Right atrium auricular region (tissue), 2 donors: Measurements from ENCODE around the gene STX16. TPM values are rescaled to one million over a fixed set of nuclear protein-coding genes. Genes with fewer than 3 reads are reported as not detected.

ENCODE experiments used
- DNase-seq: peaks from one replicate; pipeline ENCODE4 v3.0.0-alpha.2; 2019; ENCODE audit warnings: low spot score
- H3K27ac ChIP-seq, 2 donors: fragments of 200-600 bp; sonication (generic); 1 replicate in 1 of 2; 2 replicates in 1 of 2; pipeline ENCODE4 v1.5.1; 2016 to 2019
- H3K27me3 ChIP-seq, 2 donors: fragments of 200-600 bp; sonication (generic); one replicate each; pipeline versions ENCODE4 v1.5.1 to v1.6.0; 2017 to 2019
- H3K36me3 ChIP-seq: fragments of 200-600 bp; sonication (generic); one replicate; pipeline ENCODE4 v1.5.1; 2016
- H3K4me1 ChIP-seq, 2 donors: fragments of 200-600 bp; sonication (generic); one replicate each; pipeline versions ENCODE4 v1.5.1 to v1.6.0; 2017 to 2019
- H3K4me3 ChIP-seq, 2 donors: fragments of 200-600 bp; sonication (generic); 1 replicate in 1 of 2; 2 replicates in 1 of 2; pipeline ENCODE4 v1.5.1; 2017 to 2019; ENCODE audit warnings: mild to moderate bottlenecking in 1 of 2, moderate library complexity in 1 of 2
- H3K9me3 ChIP-seq, 2 donors: fragments of 200-600 bp; sonication (generic); one replicate each; pipeline ENCODE4 v1.5.1; 2019
- total RNA-seq, 2 donors: library from RNA; depleted of rRNA; stranded (reverse); fragments of >200 nt; gene quantifications; one replicate each; pipeline ENCODE4 v1.1.0, GENCODE V29; 2016
- TF ChIP-seq, protein P1 (sequence below), 2 donors: fragments of 200-600 bp; sonication (generic); IDR thresholded peaks; one replicate each; pipeline ENCODE4 v1.5.1; 2019; ENCODE audit warnings: antibody characterized with exemption in 2 of 2

The STX16 gene
- total RNA-seq, 2 donors from 2014 or later = 20.9 to 26.1 TPM

DNA sequence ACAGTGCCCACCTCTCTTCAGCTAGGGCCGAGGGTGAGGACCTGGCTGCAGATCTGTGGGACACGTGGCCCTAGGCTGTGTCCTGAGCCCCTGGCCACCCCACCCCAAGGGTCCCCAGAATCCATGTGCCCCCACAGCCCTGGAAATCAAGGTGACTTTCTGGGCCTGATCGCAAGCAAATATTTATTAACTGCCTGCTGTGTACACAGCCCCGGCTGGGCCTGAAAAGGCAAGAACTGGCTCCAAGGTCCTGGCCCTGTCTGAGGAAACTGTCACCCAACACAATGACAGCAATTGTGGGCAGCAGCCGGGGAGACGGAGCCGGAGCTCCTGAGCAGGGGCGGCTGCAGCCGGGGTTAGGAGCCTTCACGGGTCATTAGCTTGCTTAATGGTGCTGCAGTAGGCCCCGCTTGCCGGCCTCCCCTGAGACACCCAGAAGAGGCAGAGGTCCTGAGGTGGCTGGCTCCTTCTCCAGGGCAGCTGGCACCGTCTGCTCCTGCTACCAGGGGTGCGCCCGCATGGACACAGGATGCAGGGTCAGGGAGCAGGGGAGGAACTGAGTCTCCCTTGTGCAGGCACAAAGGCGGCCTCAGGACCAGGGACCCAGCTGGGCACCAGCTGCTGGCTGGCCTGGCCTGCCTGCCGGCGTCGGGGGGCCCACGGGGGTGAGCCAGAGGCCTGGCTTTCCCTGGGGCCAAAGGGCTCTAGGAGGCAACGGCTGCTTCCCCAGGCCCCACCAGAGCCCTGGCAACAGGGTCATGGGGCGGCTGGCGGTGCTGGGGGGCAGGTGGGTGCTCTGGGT is 65.6 kb downstream of the STX16 start:
- H3K27me3 ChIP-seq = no peaks in the 10 kb centered on the region
- TF ChIP-seq, protein P1, sequence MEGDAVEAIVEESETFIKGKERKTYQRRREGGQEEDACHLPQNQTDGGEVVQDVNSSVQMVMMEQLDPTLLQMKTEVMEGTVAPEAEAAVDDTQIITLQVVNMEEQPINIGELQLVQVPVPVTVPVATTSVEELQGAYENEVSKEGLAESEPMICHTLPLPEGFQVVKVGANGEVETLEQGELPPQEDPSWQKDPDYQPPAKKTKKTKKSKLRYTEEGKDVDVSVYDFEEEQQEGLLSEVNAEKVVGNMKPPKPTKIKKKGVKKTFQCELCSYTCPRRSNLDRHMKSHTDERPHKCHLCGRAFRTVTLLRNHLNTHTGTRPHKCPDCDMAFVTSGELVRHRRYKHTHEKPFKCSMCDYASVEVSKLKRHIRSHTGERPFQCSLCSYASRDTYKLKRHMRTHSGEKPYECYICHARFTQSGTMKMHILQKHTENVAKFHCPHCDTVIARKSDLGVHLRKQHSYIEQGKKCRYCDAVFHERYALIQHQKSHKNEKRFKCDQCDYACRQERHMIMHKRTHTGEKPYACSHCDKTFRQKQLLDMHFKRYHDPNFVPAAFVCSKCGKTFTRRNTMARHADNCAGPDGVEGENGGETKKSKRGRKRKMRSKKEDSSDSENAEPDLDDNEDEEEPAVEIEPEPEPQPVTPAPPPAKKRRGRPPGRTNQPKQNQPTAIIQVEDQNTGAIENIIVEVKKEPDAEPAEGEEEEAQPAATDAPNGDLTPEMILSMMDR (IDR thresholded peaks at IDR 0.05) = no peak
- peaks cover 6% of the 10 kb centered on the region for H3K36me3 ChIP-seq
- no peak overlapping the region for H3K4me3 ChIP-seq
- H3K9me3 ChIP-seq = no peaks in the 10 kb centered on the region
- H3K27ac ChIP-seq = no peak overlapping the region
- no peaks in the 10 kb centered on the region for H3K4me1 ChIP-seq
- peak; percentile 54 for DNase-seq

DNA sequence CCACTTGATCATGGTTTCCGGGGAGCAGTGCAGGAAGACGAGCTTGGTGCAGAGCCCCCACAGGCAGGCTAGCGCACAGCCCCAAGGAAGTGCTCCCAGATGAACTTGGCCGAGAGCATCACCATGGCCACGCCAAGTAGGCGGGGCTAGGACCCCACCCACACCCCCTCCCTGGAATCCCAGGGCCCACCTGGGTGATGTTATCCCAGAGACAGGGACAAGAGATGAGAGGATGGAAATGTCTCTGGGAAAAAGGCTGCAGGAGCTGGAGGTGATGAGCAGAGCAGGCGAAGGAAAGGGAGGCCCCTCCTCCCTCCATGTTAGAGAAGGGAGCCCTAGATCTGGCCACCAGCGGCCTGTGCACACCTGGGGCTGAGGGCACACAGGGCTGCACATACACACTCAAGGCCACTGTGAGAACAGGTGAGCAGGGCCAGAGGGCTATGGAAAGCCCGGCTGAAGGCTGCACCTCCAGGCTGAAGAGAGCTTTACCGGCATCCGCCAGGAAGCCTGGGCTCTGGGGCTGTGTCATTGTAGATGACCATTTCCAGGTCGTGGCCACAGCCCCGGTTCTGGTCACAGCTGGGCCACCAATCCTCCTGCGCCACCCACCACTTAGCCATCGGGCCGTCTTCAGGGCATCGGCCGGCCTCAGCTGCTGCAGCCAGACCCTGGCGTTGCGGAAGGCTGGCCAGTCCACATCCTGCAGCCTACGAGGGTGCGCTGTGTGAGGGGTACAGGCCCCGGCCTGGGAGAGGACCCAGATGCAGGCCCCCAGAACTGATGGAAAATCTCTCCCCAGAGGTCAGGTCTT is 66.4 kb downstream of the STX16 start:
- Histone ChIP-seq H3K36me3 (peaks cover 6% of the 10 kb centered on the region), H3K4me1 (no peaks in the 10 kb centered on the region), H3K27me3 (no peaks in the 10 kb centered on the region), H3K27ac (no peak overlapping the region), H3K4me3 (no peak overlapping the region), H3K9me3 (no peaks in the 10 kb centered on the region)
- DNase-seq = peak; percentile 40
- TF ChIP-seq, protein P1 (IDR thresholded peaks at IDR 0.05) = no peak

DNA sequence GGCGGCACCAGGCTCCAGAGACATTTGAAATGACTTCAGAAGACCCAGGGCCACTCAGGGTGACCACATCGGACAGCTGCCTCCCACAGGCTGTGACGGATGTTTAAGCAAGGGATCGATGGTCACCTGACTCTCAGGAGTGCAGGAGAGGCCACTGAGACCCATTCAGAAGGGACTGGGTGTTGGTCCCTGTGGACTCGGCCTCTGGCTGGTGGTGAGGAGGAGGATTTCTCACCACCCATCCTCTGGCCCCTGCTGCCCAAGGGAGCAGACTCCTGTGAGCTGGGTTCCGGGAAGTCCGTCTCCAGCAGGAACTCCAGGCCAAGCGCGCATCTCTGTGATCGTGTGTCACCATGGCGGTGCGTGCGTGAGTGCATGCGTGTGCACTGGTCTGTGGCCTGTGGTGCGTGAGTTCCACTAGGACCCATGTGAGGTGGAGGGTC is 67.1 kb downstream of the STX16 start:
- peaks cover 6% of the 10 kb centered on the region for H3K36me3 ChIP-seq
- TF ChIP-seq, protein P1 (IDR thresholded peaks at IDR 0.05) = no peak
- no peaks in the 10 kb centered on the region for H3K9me3 ChIP-seq
- no peaks in the 10 kb centered on the region for H3K27me3 ChIP-seq
- DNase-seq = peak; percentile 52
- no peaks in the 10 kb centered on the region for H3K4me1 ChIP-seq
- no peak overlapping the region for H3K4me3 ChIP-seq
- no peak overlapping the region for H3K27ac ChIP-seq

DNA sequence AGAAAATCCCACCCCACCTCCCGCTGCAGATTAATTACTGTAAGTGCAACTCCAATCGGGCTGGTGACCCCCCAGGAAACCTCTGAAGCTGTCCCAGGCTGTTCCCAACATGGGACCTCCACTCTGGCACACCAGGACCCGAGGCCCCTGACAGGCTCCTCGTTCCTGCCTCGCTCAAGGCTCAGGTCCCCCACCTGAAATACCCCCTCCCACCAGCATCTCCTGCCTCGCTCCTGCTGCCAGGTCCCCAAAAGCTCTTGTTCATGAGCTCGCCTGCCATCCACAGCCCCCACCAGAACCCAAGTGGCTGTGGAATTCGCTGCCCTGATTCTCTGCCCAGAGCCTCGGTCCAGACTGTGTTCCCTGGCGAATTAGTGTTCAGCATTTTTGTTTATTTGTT is 67.6 kb downstream of the STX16 start:
- H3K27ac ChIP-seq = no peak overlapping the region
- no peaks in the 10 kb centered on the region for H3K27me3 ChIP-seq
- TF ChIP-seq, protein P1 (IDR thresholded peaks at IDR 0.05) = no peak
- DNase-seq = peak; percentile 48
- H3K4me1 ChIP-seq = no peaks in the 10 kb centered on the region
- H3K9me3 ChIP-seq = no peaks in the 10 kb centered on the region
- H3K4me3 ChIP-seq = no peak overlapping the region
- H3K36me3 ChIP-seq = peaks cover 6% of the 10 kb centered on the region

DNA sequence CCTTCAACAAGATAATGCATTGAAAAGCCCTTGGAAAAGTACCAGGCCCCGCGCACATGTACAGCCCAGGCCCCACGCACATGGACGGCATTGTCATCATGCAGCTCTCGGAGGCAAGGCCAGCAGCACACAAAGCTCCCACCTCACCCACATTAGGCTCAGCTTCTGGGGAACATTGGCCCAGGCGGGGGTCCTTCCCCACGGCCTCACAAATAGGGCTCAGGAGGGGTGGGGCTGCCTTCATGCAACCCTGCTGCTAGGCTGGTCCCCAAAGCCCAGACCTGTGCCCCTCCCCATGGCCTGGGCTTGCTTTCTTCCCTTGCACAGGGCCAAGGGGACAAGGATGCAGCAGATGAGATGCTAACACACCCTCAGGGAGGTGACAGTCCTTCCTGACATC is 68.2 kb downstream of the STX16 start:
- Histone ChIP-seq H3K4me3 (no peak overlapping the region), H3K27ac (no peak overlapping the region), H3K36me3 (peaks cover 6% of the 10 kb centered on the region), H3K27me3 (no peaks in the 10 kb centered on the region), H3K9me3 (no peaks in the 10 kb centered on the region), H3K4me1 (no peaks in the 10 kb centered on the region)
- TF ChIP-seq, protein P1 (IDR thresholded peaks at IDR 0.05) = no peak
- DNase-seq = peak; percentile 32
